Upper lobe of right lung (tissue), 1 donor: ENCODE results near the gene IFT57. TPM values are rescaled to one million over a fixed set of nuclear protein-coding genes. Genes with fewer than 3 reads are reported as not detected.

Experiments used
- ATAC-seq: fragments of 200-7000 bp; cut with Tn5 transposase; one replicate; pipeline ENCODE4 v1.9.1; 2020; ENCODE audit warnings: mild to moderate bottlenecking, moderate library complexity
- DNase-seq: peaks from one replicate; pipeline ENCODE4 v3.0.0-alpha.2; 2020
- H3K27ac ChIP-seq: fragments of 200-600 bp; one replicate; pipeline ENCODE4 v1.8.0; 2022
- H3K27me3 ChIP-seq: fragments of 200-600 bp; one replicate; pipeline ENCODE4 v1.8.0; 2022; ENCODE audit warnings: mild to moderate bottlenecking
- H3K36me3 ChIP-seq: fragments of 200-600 bp; one replicate; pipeline ENCODE4 v1.8.0; 2022
- H3K4me1 ChIP-seq: fragments of 200-600 bp; one replicate; pipeline ENCODE4 v1.8.0; 2022
- H3K4me3 ChIP-seq: fragments of 200-600 bp; one replicate; pipeline ENCODE4 v1.8.0; 2022; ENCODE audit warnings: mild to moderate bottlenecking
- H3K9me3 ChIP-seq: fragments of 200-600 bp; one replicate; pipeline ENCODE4 v1.8.0; 2022
- intact Hi-C: fragments of 100-400 bp; cut with DNase I; formaldehyde crosslinking; loops from one replicate; pipeline ENCODE4 v1.11.0; 2022
- total RNA-seq: library from RNA; stranded (reverse); fragmentation: NEBNext Ultra II Directional; extraction: Animal tissue kit (Norgen Biotek cat#: 25700); gene quantifications from one replicate; pipeline ENCODE4 v1.2.1, GENCODE V29; 2021
- TF ChIP-seq, protein P1 (sequence below): fragments of 200-600 bp; IDR thresholded peaks from one replicate; pipeline ENCODE4 v1.8.0; 2022; ENCODE audit warnings: antibody characterized with exemption
- donor health status: DM: no; HTN: yes; CAD: no; lungs with severe emphysema.

IFT57 gene
- total RNA-seq, 1 donor from 2014 or later, result 135 TPM

DNA sequence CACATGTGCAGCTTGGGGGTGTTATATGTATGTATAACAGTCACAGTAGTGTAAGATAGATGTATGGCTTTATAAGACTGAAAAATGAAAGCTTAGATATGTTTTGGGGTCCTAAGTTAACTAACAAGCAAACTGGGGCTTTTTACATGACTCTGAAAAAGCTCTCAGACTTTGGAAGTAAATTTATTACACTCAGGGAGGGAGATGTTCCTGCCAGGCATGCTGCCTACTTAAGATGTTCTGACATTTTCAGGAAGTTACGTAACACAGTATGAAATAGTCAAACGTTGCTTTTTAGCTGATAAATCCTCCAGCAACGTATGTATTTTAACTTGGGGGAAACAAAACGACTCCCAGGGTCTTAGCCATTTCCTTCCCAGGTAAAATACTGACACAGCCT, 1.7 kb upstream of the IFT57 start:
- H3K9me3 ChIP-seq, result no peaks in the 10 kb centered on the region
- no peak for DNase-seq

DNA sequence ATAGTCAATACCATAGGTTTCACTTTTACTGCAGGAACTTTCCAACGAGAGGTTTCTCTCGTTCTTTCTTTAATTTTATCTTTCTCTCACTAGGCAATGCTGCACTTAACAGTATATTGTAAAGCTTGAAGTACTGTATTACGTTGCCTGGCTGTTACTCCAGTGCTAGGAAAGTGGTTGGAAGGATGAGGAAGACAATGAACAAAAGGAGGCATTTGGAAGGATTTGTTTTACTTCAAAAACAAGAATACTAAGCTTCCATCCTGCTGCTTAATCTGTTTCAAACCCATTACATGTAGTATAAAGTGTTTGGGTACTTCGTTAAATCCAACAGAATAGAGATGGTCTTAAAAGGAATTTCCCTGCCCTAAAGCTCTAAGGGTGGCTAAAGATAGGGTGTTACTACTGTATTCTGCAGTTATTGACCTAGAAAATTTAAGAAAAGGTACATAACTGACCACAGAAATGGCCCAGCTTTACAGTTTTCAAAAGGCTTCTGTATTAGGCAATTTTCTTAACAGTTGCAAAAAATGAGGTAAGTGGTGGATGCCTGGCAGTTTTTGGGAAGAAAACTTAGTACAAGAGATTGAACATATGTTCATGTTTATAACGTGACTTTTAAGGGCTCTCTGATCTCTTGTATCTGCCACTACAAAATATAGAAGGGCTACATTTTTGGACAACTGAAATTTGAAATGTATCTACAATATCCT, 785 bp upstream of the IFT57 start:
- peak overlapping the region; percentile 94 for H3K27ac ChIP-seq
- H3K9me3 ChIP-seq, result no peaks in the 10 kb centered on the region
- no peak for DNase-seq
- intact Hi-C loops, result no loop called here
- peaks cover 16% of the 10 kb centered on the region for H3K4me1 ChIP-seq
- ATAC-seq, result no peak
- no peaks in the 10 kb centered on the region for H3K36me3 ChIP-seq
- TF ChIP-seq, protein P1, sequence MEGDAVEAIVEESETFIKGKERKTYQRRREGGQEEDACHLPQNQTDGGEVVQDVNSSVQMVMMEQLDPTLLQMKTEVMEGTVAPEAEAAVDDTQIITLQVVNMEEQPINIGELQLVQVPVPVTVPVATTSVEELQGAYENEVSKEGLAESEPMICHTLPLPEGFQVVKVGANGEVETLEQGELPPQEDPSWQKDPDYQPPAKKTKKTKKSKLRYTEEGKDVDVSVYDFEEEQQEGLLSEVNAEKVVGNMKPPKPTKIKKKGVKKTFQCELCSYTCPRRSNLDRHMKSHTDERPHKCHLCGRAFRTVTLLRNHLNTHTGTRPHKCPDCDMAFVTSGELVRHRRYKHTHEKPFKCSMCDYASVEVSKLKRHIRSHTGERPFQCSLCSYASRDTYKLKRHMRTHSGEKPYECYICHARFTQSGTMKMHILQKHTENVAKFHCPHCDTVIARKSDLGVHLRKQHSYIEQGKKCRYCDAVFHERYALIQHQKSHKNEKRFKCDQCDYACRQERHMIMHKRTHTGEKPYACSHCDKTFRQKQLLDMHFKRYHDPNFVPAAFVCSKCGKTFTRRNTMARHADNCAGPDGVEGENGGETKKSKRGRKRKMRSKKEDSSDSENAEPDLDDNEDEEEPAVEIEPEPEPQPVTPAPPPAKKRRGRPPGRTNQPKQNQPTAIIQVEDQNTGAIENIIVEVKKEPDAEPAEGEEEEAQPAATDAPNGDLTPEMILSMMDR, result no peak
- H3K4me3 ChIP-seq, result peak overlapping the region; percentile 81
- no peaks in the 10 kb centered on the region for H3K27me3 ChIP-seq

More for the DNA sequence above, 1.7 kb upstream of the IFT57 start:
- peaks cover 16% of the 10 kb centered on the region for H3K4me1 ChIP-seq
- intact Hi-C loops, result no loop called here
- no peaks in the 10 kb centered on the region for H3K36me3 ChIP-seq
- no peaks in the 10 kb centered on the region for H3K27me3 ChIP-seq
- no peak for ATAC-seq
- H3K27ac ChIP-seq, result peak overlapping the region; percentile 94
- TF ChIP-seq, protein P1, result no peak
- H3K4me3 ChIP-seq, result no peak overlapping the region

DNA sequence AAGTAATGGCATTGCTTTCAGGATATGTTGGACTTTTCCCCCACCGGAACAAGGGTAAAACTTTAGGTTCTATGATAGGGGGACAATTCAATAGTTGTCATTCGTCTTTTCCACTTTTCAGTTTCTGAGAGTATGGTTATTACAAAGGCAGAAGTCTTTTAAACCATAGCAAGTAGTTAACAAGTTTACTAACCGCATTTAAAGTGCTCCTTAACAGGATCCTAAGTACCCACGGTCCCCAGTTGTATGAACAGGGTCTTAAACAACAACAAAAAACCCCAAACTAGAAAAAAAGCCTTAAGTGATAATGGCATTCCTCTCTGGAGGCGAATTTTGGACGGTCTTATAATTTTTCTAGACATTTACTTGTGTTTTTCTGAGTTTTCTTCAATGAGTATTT, 831 bp downstream of the IFT57 start:
- no peak for DNase-seq
- no peaks in the 10 kb centered on the region for H3K36me3 ChIP-seq
- peaks cover 16% of the 10 kb centered on the region for H3K4me1 ChIP-seq
- intact Hi-C loops, result no loop called here
- peak overlapping the region; percentile 94 for H3K27ac ChIP-seq
- no peak for ATAC-seq
- TF ChIP-seq, protein P1, result no peak
- no peaks in the 10 kb centered on the region for H3K9me3 ChIP-seq
- no peaks in the 10 kb centered on the region for H3K27me3 ChIP-seq
- peak overlapping the region; percentile 81 for H3K4me3 ChIP-seq

DNA sequence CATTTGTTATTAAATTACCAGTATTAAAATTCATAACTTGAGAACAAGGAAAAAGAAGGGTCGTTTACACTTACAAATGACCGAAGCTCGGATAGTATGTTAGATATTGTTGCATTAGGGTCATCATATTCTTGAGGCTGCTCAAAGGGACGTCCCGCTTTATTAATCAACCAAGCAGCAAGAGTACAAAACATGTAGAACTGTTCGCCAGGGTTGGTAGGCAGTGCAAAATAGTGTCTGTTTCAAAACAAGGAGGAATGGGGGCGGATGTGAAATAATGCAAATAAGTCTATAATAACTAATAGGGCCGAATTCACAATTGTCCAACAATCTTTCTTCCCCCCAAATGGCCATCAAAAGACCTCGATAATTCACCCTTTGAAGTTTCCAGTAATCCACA, 2.9 kb downstream of the IFT57 start:
- peak overlapping the region; percentile 81 for H3K4me3 ChIP-seq
- ATAC-seq, result no peak
- TF ChIP-seq, protein P1, result no peak
- H3K36me3 ChIP-seq, result no peaks in the 10 kb centered on the region
- no peaks in the 10 kb centered on the region for H3K27me3 ChIP-seq
- no peaks in the 10 kb centered on the region for H3K9me3 ChIP-seq
- H3K27ac ChIP-seq, result peak overlapping the region; percentile 14
- intact Hi-C loops, result no loop called here
- no peak for DNase-seq
- peaks cover 15% of the 10 kb centered on the region for H3K4me1 ChIP-seq

DNA sequence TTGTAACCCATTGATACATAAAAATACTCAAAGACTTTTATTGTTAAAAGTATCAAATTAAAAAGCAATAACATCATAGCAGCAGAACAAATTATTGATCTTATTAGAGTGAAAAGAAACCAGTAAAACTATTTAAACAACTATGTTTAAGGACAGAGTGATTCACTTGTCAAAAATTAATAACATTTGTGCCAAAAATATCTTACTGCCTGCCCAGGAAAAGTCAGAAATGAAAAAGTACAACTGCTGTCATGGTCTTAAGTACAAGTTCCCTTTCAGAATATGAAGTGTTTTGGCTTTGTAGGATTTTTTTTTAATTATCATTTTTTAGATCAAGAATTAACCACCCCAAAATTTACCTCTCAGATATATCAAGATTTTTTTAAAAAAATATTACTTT, 3.4 kb downstream of the IFT57 start:
- Histone ChIP-seq H3K36me3 (peaks cover 3% of the 10 kb centered on the region), H3K27ac (no peak overlapping the region), H3K4me3 (peak overlapping the region; percentile 81), H3K4me1 (peaks cover 10% of the 10 kb centered on the region), H3K9me3 (no peaks in the 10 kb centered on the region), H3K27me3 (no peaks in the 10 kb centered on the region)
- ATAC-seq (no peak), DNase-seq (no peak)
- intact Hi-C loops, result no loop called here
- TF ChIP-seq, protein P1, result no peak
